Caco-2 (cell line): ENCODE measurements around the gene NACC1. TPM values are rescaled to one million over a fixed set of nuclear protein-coding genes. Genes with fewer than 3 reads are reported as not detected.
A peak's percentile ranks its signal among the peaks of the same experiment; 100 is the strongest.

Experiments
- BruUV-seq: library from RNA; stranded (reverse); fragments of 400-500 nt; replicated peaks from 2 replicates; lab custom pipeline; 2021; lab: Mats Ljungman, UMichigan
- CTCF ChIA-PET: fragments of 300-600 bp; sonication (Branson Sonifier 250); formaldehyde crosslinking; loops from one replicate; lab custom pipeline; 2022; ENCODE audit warnings: antibody characterized with exemption; lab: Charles Lee
- POLR2A ChIA-PET: fragments of 300-600 bp; sonication (Branson Sonifier 250); formaldehyde crosslinking; loops from one replicate; lab custom pipeline; 2022; ENCODE audit warnings: antibody characterized with exemption; lab: Charles Lee
- DNase-seq, 2 experiments: peaks; one replicate each; pipeline versions ENCODE4 v3.0.0 to v3.0.0-alpha.2; 2020 to 2022
- H3K27me3 ChIP-seq: replicated peaks from 2 replicates; pipeline ENCODE4 v1.6.0; 2011; ENCODE audit warnings: low read length; ENCODE audit not compliant: control insufficient read depth, insufficient read depth
- H3K36me3 ChIP-seq: 2 replicates; pipeline ENCODE4 v1.5.1; 2011; ENCODE audit warnings: low read length; ENCODE audit not compliant: control insufficient read depth, insufficient read depth
- H3K4me1 ChIP-seq: fragments of 250-450 bp; sonication (Bioruptor Pico); 2 replicates; pipeline ENCODE4 v1.5.1; 2020; ENCODE audit warnings: mild to moderate bottlenecking
- H3K4me3 ChIP-seq: 2 replicates; pipeline ENCODE4 v1.5.1; 2011; ENCODE audit warnings: low read depth, mild to moderate bottlenecking, control low read depth, low read length
- H3K9me3 ChIP-seq: fragments of 250-450 bp; sonication (Bioruptor Pico); 2 replicates; pipeline ENCODE4 v1.5.1; 2020; ENCODE audit warnings: mild to moderate bottlenecking, moderate library complexity
- H3K27ac Mint-ChIP-seq: one replicate; pipeline ENCODE4 v1.8.0; 2022; ENCODE audit warnings: mixed read lengths; ENCODE audit not compliant: unreplicated experiment
- H3K27me3 Mint-ChIP-seq: one replicate; pipeline ENCODE4 v1.8.0; 2022; ENCODE audit warnings: mixed read lengths; ENCODE audit not compliant: insufficient read depth, unreplicated experiment
- H3K36me3 Mint-ChIP-seq: one replicate; pipeline ENCODE4 v1.8.0; 2022; ENCODE audit warnings: mild to moderate bottlenecking, mixed read lengths; ENCODE audit not compliant: insufficient read depth, unreplicated experiment
- H3K4me1 Mint-ChIP-seq: one replicate; pipeline ENCODE4 v1.8.0; 2022; ENCODE audit warnings: low read depth, mixed read lengths; ENCODE audit not compliant: unreplicated experiment
- H3K4me3 Mint-ChIP-seq: one replicate; pipeline ENCODE4 v1.8.0; 2022; ENCODE audit warnings: mild to moderate bottlenecking, moderate library complexity, mixed read lengths; ENCODE audit not compliant: unreplicated experiment
- H3K9me3 Mint-ChIP-seq: one replicate; pipeline ENCODE4 v1.8.0; 2022; ENCODE audit warnings: mixed read lengths; ENCODE audit not compliant: unreplicated experiment
- CTCF ChIP-seq, 2 experiments: fragments of 200-600 bp in 1 of 2; IDR thresholded peaks; 1 replicate in 1 of 2; 2 replicates in 1 of 2; pipeline versions ENCODE4 v1.5.1 to v1.8.0; 2011 to 2022; ENCODE audit warnings: antibody characterized with exemption in 1 of 2, control low read depth in 1 of 2, inconsistent platforms in 1 of 2, low read depth in 1 of 2, low read length in 1 of 2, mild to moderate bottlenecking in 1 of 2, moderate library complexity in 1 of 2; ENCODE audit not compliant: insufficient read depth in 1 of 2, severe bottlenecking in 1 of 2, unreplicated experiment in 1 of 2
- intact Hi-C: fragments of 100-400 bp; cut with micrococcal nuclease; formaldehyde crosslinking; loops from one replicate; pipeline ENCODE4 v1.10.0; 2022; ENCODE audit not compliant: unreplicated experiment
- total RNA-seq: library from RNA; stranded (reverse); gene quantifications from 2 replicates; pipeline ENCODE4 v1.2.3, GENCODE V29; 2022

The NACC1 gene
- total RNA-seq, 1 experiment from 2014 or later = 89.6 TPM

GRCh38 chr19:13101590-13102415, 16.3 kb upstream of the NACC1 start:
- H3K4me1 Mint-ChIP-seq = no peaks in the 10 kb centered on the region
- H3K27ac Mint-ChIP-seq = no peak overlapping the region
- no peak for DNase-seq
- no TSS peak for BruUV-seq
- Histone ChIP-seq H3K4me3 (no peak overlapping the region), H3K36me3 (no peaks in the 10 kb centered on the region), H3K27me3 (no peaks in the 10 kb centered on the region), H3K4me1 (peaks cover 11% of the 10 kb centered on the region), H3K9me3 (no peaks in the 10 kb centered on the region)
- peak overlapping the region; percentile 60 for H3K4me3 Mint-ChIP-seq
- peaks cover 6% of the 10 kb centered on the region for H3K36me3 Mint-ChIP-seq
- intact Hi-C loops = no loop called here
- ChIA-PET CTCF (interaction anchor here (0.7 to 1.4 kb wide), 2 partner anchors 137 to 161 kb away, joined by 3 to 5 read pairs; no protein-coding TSS in a partner anchor), POLR2A (no interaction called here)
- H3K9me3 Mint-ChIP-seq = no peaks in the 10 kb centered on the region
- no peaks in the 10 kb centered on the region for H3K27me3 Mint-ChIP-seq
- no peak for TF ChIP-seq CTCF (IDR thresholded peaks at IDR 0.05; ENCODE audit: insufficient read depth in 1 of 2, low read depth in 1 of 2, low read length in 1 of 2, severe bottlenecking in 1 of 2, unreplicated experiment in 1 of 2)

- Mint-ChIP-seq H3K4me1 (no peaks in the 10 kb centered on the region), H3K36me3 (peaks cover 10% of the 10 kb centered on the region), H3K27me3 (no peaks in the 10 kb centered on the region), H3K4me3 (peak overlapping the region; percentile 60), H3K9me3 (no peaks in the 10 kb centered on the region), H3K27ac (no peak overlapping the region)
- no TSS peak for BruUV-seq
- Histone ChIP-seq H3K36me3 (no peaks in the 10 kb centered on the region), H3K9me3 (no peaks in the 10 kb centered on the region), H3K27me3 (no peaks in the 10 kb centered on the region), H3K4me1 (peaks cover 11% of the 10 kb centered on the region), H3K4me3 (peak overlapping the region; percentile 28)
- ChIA-PET CTCF (no interaction called here), POLR2A (no interaction called here)
- no peak for DNase-seq
- intact Hi-C loops = no loop called here
- no peak for TF ChIP-seq CTCF (IDR thresholded peaks at IDR 0.05; ENCODE audit: insufficient read depth in 1 of 2, low read depth in 1 of 2, low read length in 1 of 2, severe bottlenecking in 1 of 2, unreplicated experiment in 1 of 2)
Measured at GRCh38 chr19:13102416-13102665, 15.7 kb upstream of the NACC1 start.

GRCh38 chr19:13102666-13103580, 15.1 kb upstream of the NACC1 start, which contains the start of gene LYL1:
LYL1 (minus strand) TSS chr19:13102858; CDS start chr19:13101171, 1,687 bp downstream.
- intact Hi-C loops = no loop called here
- TF ChIP-seq CTCF (IDR thresholded peaks at IDR 0.05; ENCODE audit: insufficient read depth in 1 of 2, low read depth in 1 of 2, low read length in 1 of 2, severe bottlenecking in 1 of 2, unreplicated experiment in 1 of 2) = no peak

More at GRCh38 chr19:13102666-13103580, 15.1 kb upstream of the NACC1 start, which contains the start of gene LYL1:
- ChIA-PET CTCF (no interaction called here), POLR2A (no interaction called here)
- H3K27me3 ChIP-seq = no peaks in the 10 kb centered on the region
- Mint-ChIP-seq H3K4me3 (peak within 1 kb of the TSS; percentile 60), H3K4me1 (no peaks in the 10 kb centered on the region), H3K36me3 (peaks cover 15% of the 10 kb centered on the region), H3K27ac (no peak within 1 kb of the TSS), H3K9me3 (no peaks in the 10 kb centered on the region), H3K27me3 (no peaks in the 10 kb centered on the region)
- no TSS peak for BruUV-seq
- H3K4me3 ChIP-seq = peak within 1 kb of the TSS; percentile 28
- H3K36me3 ChIP-seq = no peaks in the 10 kb centered on the region
- peak; percentile 74 to 75 for DNase-seq
- no peaks in the 10 kb centered on the region for H3K9me3 ChIP-seq
- H3K4me1 ChIP-seq = peaks cover 11% of the 10 kb centered on the region
